ENCODE results near the gene LCT.

The LCT gene

GRCh38 chr2:135756692-135757091 is 80.3 kb downstream of the LCT start:
- no peaks in the 10 kb centered on the region for H3K27me3 ChIP-seq
- TF ChIP-seq Cebpa-rat (IDR thresholded peaks at IDR 0.05): no peak
- peaks cover 97 to 100% (median 100%) of the 10 kb centered on the region in 11 experiments for H3K36me3 ChIP-seq
- H4K20me1 ChIP-seq: peaks cover 0 to 18% (median 6%) of the 10 kb centered on the region in 11 experiments; a peak in 8 of 22 replicates
- peaks cover 44 to 64% (median 58%) of the 10 kb centered on the region in 11 experiments for H3K9me3 ChIP-seq (replicated peaks in 1 of 11)
- no peak overlapping the region for H3K27ac ChIP-seq
- H3K4me3 ChIP-seq: peak overlapping the region in 2 of 10 experiments; percentile 4 to 7; a peak in 3 of 20 replicates
- H3K9ac ChIP-seq: no peak overlapping the region
- H3K4me1 ChIP-seq: no peaks in the 10 kb centered on the region
- no peak overlapping the region for H3K4me2 ChIP-seq

GRCh38 chr2:135755573-135755972 is 81.4 kb downstream of the LCT start:
- Histone ChIP-seq H3K27ac (no peak overlapping the region), H3K27me3 (no peaks in the 10 kb centered on the region), H3K4me1 (no peaks in the 10 kb centered on the region), H3K4me3 (peak overlapping the region in 2 of 10 experiments; percentile 6 to 19; a peak in 1 of 20 replicates), H3K9ac (no peak overlapping the region), H3K9me3 (replicated peaks in 1 of 11) (peaks cover 44 to 64% (median 58%) of the 10 kb centered on the region in 11 experiments), H4K20me1 (peaks cover 0 to 15% (median 0%) of the 10 kb centered on the region in 11 experiments; a peak in 7 of 22 replicates), H3K36me3 (peaks cover 95 to 100% (median 99%) of the 10 kb centered on the region in 11 experiments), H3K4me2 (no peak overlapping the region)
- no peak for TF ChIP-seq Cebpa-rat (IDR thresholded peaks at IDR 0.05)

- H3K27ac ChIP-seq: no peak overlapping the region
- H3K4me3 ChIP-seq: no peak overlapping the region
- no peak for TF ChIP-seq Cebpa-rat (IDR thresholded peaks at IDR 0.05)
- peaks cover 53 to 64% (median 59%) of the 10 kb centered on the region in 11 experiments for H3K36me3 ChIP-seq
- no peaks in the 10 kb centered on the region for H3K27me3 ChIP-seq
- peaks cover 12 to 20% (median 15%) of the 10 kb centered on the region in 10 experiments; a peak in 19 of 20 replicates for H3K4me1 ChIP-seq
- H4K20me1 ChIP-seq: peaks cover 38 to 76% (median 63%) of the 10 kb centered on the region in 11 experiments; a peak in 20 of 22 replicates
- no peak overlapping the region for H3K9ac ChIP-seq
- H3K4me2 ChIP-seq: no peak overlapping the region
- no peaks in the 10 kb centered on the region; a peak in 1 of 22 replicates for H3K9me3 ChIP-seq (replicated peaks in 1 of 11)
Observed at GRCh38 chr2:135745545-135745944, 91.4 kb downstream of the LCT start.

- Histone ChIP-seq H3K36me3 (peaks cover 48 to 57% (median 52%) of the 10 kb centered on the region in 11 experiments), H3K27ac (peak overlapping the region in 4 of 11 experiments; percentile 3 to 100 (median 19); a peak in 5 of 22 replicates), H3K4me3 (peak overlapping the region in 2 of 10 experiments; percentile 6 to 86; a peak in 2 of 20 replicates), H3K9me3 (replicated peaks in 1 of 11) (no peaks in the 10 kb centered on the region; a peak in 1 of 22 replicates), H3K4me1 (peaks cover 12 to 20% (median 15%) of the 10 kb centered on the region in 10 experiments; a peak in 19 of 20 replicates), H3K4me2 (peak overlapping the region; percentile 72 to 95 (median 84); a peak in 21 of 22 replicates), H3K27me3 (no peaks in the 10 kb centered on the region), H3K9ac (0 out of 22 replicates have a peak overlapping the region, but pooled peaks of 1 of the 11 experiments have one; percentile 99), H4K20me1 (peaks cover 38 to 74% (median 62%) of the 10 kb centered on the region in 11 experiments; a peak in 20 of 22 replicates)
- no peak for TF ChIP-seq Cebpa-rat (IDR thresholded peaks at IDR 0.05)
Observed at GRCh38 chr2:135744760-135745314, 92.1 kb downstream of the LCT start.

GRCh38 chr2:135743860-135744259 is 93.1 kb downstream of the LCT start:
- H4K20me1 ChIP-seq: peaks cover 38 to 65% (median 58%) of the 10 kb centered on the region in 11 experiments; a peak in 20 of 22 replicates
- no peaks in the 10 kb centered on the region; a peak in 1 of 22 replicates for H3K9me3 ChIP-seq (replicated peaks in 1 of 11)
- TF ChIP-seq Cebpa-rat (IDR thresholded peaks at IDR 0.05): no peak
- no peaks in the 10 kb centered on the region for H3K27me3 ChIP-seq
- peaks cover 38 to 47% (median 42%) of the 10 kb centered on the region in 11 experiments for H3K36me3 ChIP-seq
- H3K27ac ChIP-seq: peak overlapping the region in 8 of 11 experiments; percentile 16 to 100 (median 98); a peak in 10 of 22 replicates
- H3K9ac ChIP-seq: peak overlapping the region; percentile 44 to 100 (median 99); a peak in 21 of 22 replicates
- H3K4me3 ChIP-seq: peak overlapping the region; percentile 86 to 99 (median 97); a peak in 17 of 20 replicates
- H3K4me2 ChIP-seq: peak overlapping the region; percentile 72 to 95 (median 84)
- H3K4me1 ChIP-seq: peaks cover 12 to 20% (median 15%) of the 10 kb centered on the region in 10 experiments; a peak in 19 of 20 replicates

GRCh38 chr2:135742325-135742757 is 94.6 kb downstream of the LCT start:
- Histone ChIP-seq H3K4me1 (peaks cover 12 to 20% (median 15%) of the 10 kb centered on the region in 10 experiments; a peak in 19 of 20 replicates), H3K4me3 (peak overlapping the region; percentile 86 to 99 (median 97)), H3K4me2 (peak overlapping the region; percentile 72 to 95 (median 84)), H3K27me3 (no peaks in the 10 kb centered on the region), H3K9ac (peak overlapping the region; percentile 97 to 100 (median 99)), H3K9me3 (replicated peaks in 1 of 11) (no peaks in the 10 kb centered on the region; a peak in 1 of 22 replicates), H3K27ac (peak overlapping the region; percentile 95 to 100 (median 98)), H3K36me3 (peaks cover 23 to 32% (median 27%) of the 10 kb centered on the region in 11 experiments), H4K20me1 (peaks cover 27 to 54% (median 46%) of the 10 kb centered on the region in 11 experiments; a peak in 20 of 22 replicates)
- no peak for TF ChIP-seq Cebpa-rat (IDR thresholded peaks at IDR 0.05)

- Histone ChIP-seq H3K27me3 (no peaks in the 10 kb centered on the region), H3K27ac (peak within 1 kb of the TSS; percentile 95 to 100 (median 98)), H3K4me3 (peak within 1 kb of the TSS; percentile 86 to 99 (median 97)), H4K20me1 (peaks cover 20 to 48% (median 39%) of the 10 kb centered on the region in 11 experiments; a peak in 20 of 22 replicates), H3K9me3 (replicated peaks in 1 of 11) (no peaks in the 10 kb centered on the region; a peak in 1 of 22 replicates), H3K36me3 (peaks cover 18 to 25% (median 21%) of the 10 kb centered on the region in 11 experiments), H3K4me2 (peak within 1 kb of the TSS; percentile 72 to 95 (median 84)), H3K9ac (peak within 1 kb of the TSS; percentile 97 to 100 (median 99)), H3K4me1 (peaks cover 12 to 20% (median 15%) of the 10 kb centered on the region in 10 experiments; a peak in 19 of 20 replicates)
- no peak for TF ChIP-seq Cebpa-rat (IDR thresholded peaks at IDR 0.05)
Observed at GRCh38 chr2:135741395-135742324, 95.3 kb downstream of the LCT start, which contains the start of gene UBXN4. Gene UBXN4 (plus strand): TSS chr2:135741855. CDS start chr2:135741930, 75 bp downstream.

GRCh38 chr2:135741043-135741394 is 96.0 kb downstream of the LCT start:
- peak overlapping the region in 1 of 11 experiments; percentile 98; a peak in 2 of 22 replicates for H3K27ac ChIP-seq
- no peaks in the 10 kb centered on the region; a peak in 1 of 22 replicates for H3K9me3 ChIP-seq (replicated peaks in 1 of 11)
- H3K4me2 ChIP-seq: no peak overlapping the region
- peaks cover 12 to 20% (median 15%) of the 10 kb centered on the region in 10 experiments; a peak in 19 of 20 replicates for H3K4me1 ChIP-seq
- no peak overlapping the region; a peak in 1 of 20 replicates for H3K4me3 ChIP-seq
- no peak overlapping the region for H3K9ac ChIP-seq
- TF ChIP-seq Cebpa-rat (IDR thresholded peaks at IDR 0.05): no peak
- peaks cover 16 to 43% (median 32%) of the 10 kb centered on the region in 11 experiments; a peak in 20 of 22 replicates for H4K20me1 ChIP-seq
- H3K36me3 ChIP-seq: peaks cover 12 to 19% (median 15%) of the 10 kb centered on the region in 11 experiments
- H3K27me3 ChIP-seq: no peaks in the 10 kb centered on the region

All from BLaER1 treated with 17β-estradiol and CSF1 and Interleukin-3, amounts not matched to agents 10 nM and 100 nM (cell line).